Endothelial cell of umbilical vein (primary cell): Measurements from ENCODE around the gene PCLO. TPM values are rescaled to one million over a fixed set of nuclear protein-coding genes. Genes with fewer than 3 reads are reported as not detected.

Experiments used
- BruUV-seq: library from RNA; stranded (reverse); fragments of 400-500 nt; replicated peaks from 2 replicates; lab custom pipeline; 2021; lab: Mats Ljungman, UMichigan
- CTCF ChIA-PET: fragments of 300-600, 350-600 bp; sonication (Branson Sonifier 250); formaldehyde crosslinking; loops from one replicate; lab custom pipeline; 2021; ENCODE audit warnings: antibody characterized with exemption, inconsistent platforms; lab: Charles Lee
- POLR2A ChIA-PET: fragments of 300-600, 350-600 bp; sonication (Branson Sonifier 250); formaldehyde crosslinking; loops from one replicate; lab custom pipeline; 2021; ENCODE audit warnings: antibody characterized with exemption, inconsistent platforms; lab: Charles Lee
- DNase-seq: peaks from one replicate; pipeline ENCODE4 v3.0.0-alpha.2; 2011; ENCODE audit warnings: low read depth, low spot score
- FAIRE-seq: peaks from 2 replicates; lab custom pipeline; 2011; peaks lifted over from hg19 to GRCh38; lab: Jason Lieb, UNC
- H2AFZ ChIP-seq: 2 replicates; pipeline ENCODE4 v1.6.0; 2012; ENCODE audit warnings: low read depth, low read length, control low read depth, inconsistent platforms
- H3K27ac ChIP-seq: 2 replicates; pipeline ENCODE4 v1.5.1; 2011; ENCODE audit warnings: low read depth, mild to moderate bottlenecking, control low read depth, low read length, moderate library complexity; ENCODE audit not compliant: insufficient read depth
- H3K27me3 ChIP-seq, 2 experiments: 2 replicates each; pipeline versions ENCODE4 v1.6.0 to v1.6.1; 2011; ENCODE audit warnings: low read length in 2 of 2, mixed read lengths in 1 of 2; ENCODE audit not compliant: control insufficient read depth in 2 of 2, insufficient read depth in 2 of 2
- H3K36me3 ChIP-seq, 2 experiments: 2 replicates in 1 of 2; 3 replicates in 1 of 2; pipeline ENCODE4 v1.5.1; 2011; ENCODE audit warnings: low read length in 2 of 2, mild to moderate bottlenecking in 1 of 2, moderate library complexity in 1 of 2; ENCODE audit not compliant: control insufficient read depth in 2 of 2, insufficient read depth in 2 of 2; ENCODE audit errors: extremely low read depth in 1 of 2
- H3K4me1 ChIP-seq: 3 replicates; pipeline ENCODE4 v1.5.1; 2011; ENCODE audit warnings: mild to moderate bottlenecking, low read length; ENCODE audit not compliant: control insufficient read depth, insufficient read depth; ENCODE audit errors: extremely low read depth
- H3K4me2 ChIP-seq: 2 replicates; pipeline ENCODE4 v1.6.1; 2011; ENCODE audit warnings: low read length, control low read depth, mixed read lengths; ENCODE audit not compliant: insufficient read depth
- H3K4me3 ChIP-seq, 3 experiments: fragments of 200-600 bp in 1 of 3; sonication (generic), shearing (Covaris generic) in 1 of 3; replicated peaks in 1 of 3; 2 replicates each; pipeline ENCODE4 v1.5.1; 2011 to 2016; ENCODE audit warnings: control low read depth in 3 of 3, low read length in 3 of 3, mild to moderate bottlenecking in 2 of 3, inconsistent platforms in 1 of 3, low read depth in 1 of 3, moderate library complexity in 1 of 3; ENCODE audit not compliant: insufficient read depth in 1 of 3
- H3K79me2 ChIP-seq: 2 replicates; pipeline ENCODE4 v1.6.0; 2012; ENCODE audit warnings: low read length, inconsistent platforms; ENCODE audit not compliant: control insufficient read depth, insufficient read depth
- H3K9ac ChIP-seq: replicated peaks from 2 replicates; pipeline ENCODE3; 2011; ENCODE audit warnings: low read length, control low read depth; ENCODE audit not compliant: insufficient read depth; ENCODE audit errors: extremely low read depth
- H3K9me1 ChIP-seq: replicated peaks from 3 replicates; pipeline ENCODE4 v1.6.0; 2011; ENCODE audit warnings: mild to moderate bottlenecking, low read length; ENCODE audit not compliant: control insufficient read depth, insufficient read depth; ENCODE audit errors: extremely low read depth
- H3K9me3 ChIP-seq: replicated peaks from 2 replicates; pipeline ENCODE4 v1.5.1; 2012; ENCODE audit warnings: low read length, inconsistent platforms; ENCODE audit not compliant: control insufficient read depth, insufficient read depth
- H4K20me1 ChIP-seq: replicated peaks from 2 replicates; pipeline ENCODE3; 2011; ENCODE audit warnings: mild to moderate bottlenecking, low read length; ENCODE audit not compliant: control insufficient read depth, insufficient read depth; ENCODE audit errors: extremely low read depth
- CTCF ChIP-seq, 2 donors: IDR thresholded peaks; 1 replicate in 1 of 2; 2 replicates in 1 of 2; pipeline ENCODE4 v1.5.1; 2011; ENCODE audit warnings: low read length in 2 of 2, mild to moderate bottlenecking in 2 of 2, moderate library complexity in 2 of 2, control low read depth in 1 of 2, inconsistent platforms in 1 of 2, low read depth in 1 of 2; ENCODE audit not compliant: insufficient read depth in 1 of 2; ENCODE audit errors: extremely low read depth in 1 of 2
- EZH2 ChIP-seq: IDR thresholded peaks from 2 replicates; pipeline ENCODE4 v1.6.1; 2012; ENCODE audit warnings: borderline replicate concordance, low read depth, mild to moderate bottlenecking, moderate library complexity, low read length, inconsistent platforms; ENCODE audit not compliant: severe bottlenecking
- FOS ChIP-seq: IDR thresholded peaks from 2 replicates; pipeline ENCODE4 v1.6.1; 2011; ENCODE audit warnings: mild to moderate bottlenecking, low read length, moderate library complexity, borderline replicate concordance; ENCODE audit not compliant: insufficient read depth
- GATA2 ChIP-seq: IDR thresholded peaks from 2 replicates; pipeline ENCODE4 v1.7.0; 2011; ENCODE audit warnings: low read depth, mild to moderate bottlenecking, moderate library complexity, mixed read lengths, low read length; ENCODE audit not compliant: insufficient read length, insufficient read depth
- JUN ChIP-seq: IDR thresholded peaks from 2 replicates; pipeline ENCODE4 v1.6.1; 2011; ENCODE audit warnings: borderline replicate concordance, low read depth; ENCODE audit not compliant: insufficient read length, insufficient read depth
- MAX ChIP-seq: IDR thresholded peaks from 2 replicates; pipeline ENCODE4 v1.6.1; 2011; ENCODE audit not compliant: insufficient read depth, insufficient read length
- MYC ChIP-seq: IDR thresholded peaks from one replicate; pipeline ENCODE4 v1.6.1; 2011; ENCODE audit warnings: mild to moderate bottlenecking, low read depth, low read length
- POLR2A ChIP-seq: IDR thresholded peaks from 2 replicates; pipeline ENCODE4 v1.6.1; 2012; ENCODE audit warnings: low read depth, mild to moderate bottlenecking, control low read depth, low read length
- POLR2AphosphoS5 ChIP-seq: IDR thresholded peaks from 2 replicates; pipeline ENCODE4 v1.6.1; 2012; ENCODE audit warnings: low read depth, mild to moderate bottlenecking, control low read depth, low read length, moderate library complexity; ENCODE audit not compliant: insufficient read depth
- dilution Hi-C: fragments of 300-500 bp; cut with MboI; formaldehyde crosslinking; loops from one replicate; pipeline ENCODE4 v1.15.0; 2019; ENCODE audit warnings: low sequenced_read_pairs; ENCODE audit not compliant: extremely low pct_ligation_motif_present
- intact Hi-C: fragments of 100-400 bp; cut with micrococcal nuclease; formaldehyde crosslinking; loops from one replicate; pipeline ENCODE4 v1.10.0; 2022
- polyA plus RNA-seq, 4 experiments: library from polyadenylated mRNA; depleted of rRNA in 3 of 4; stranded (reverse) in 3 of 4; unstranded in 1 of 4; fragments of >200 nt; gene quantifications; 2 replicates each; pipeline versions ENCODE4 v1.2.1 to v1.2.3, GENCODE V29; 2011 to 2012; ENCODE audit warnings: missing spikeins in 1 of 4
- total RNA-seq: library from RNA; stranded (reverse); gene quantifications from 2 replicates; pipeline ENCODE4 v1.2.3, GENCODE V29; 2021

The PCLO gene
- total and polyA plus RNA-seq, 2 donors (not counting 3 experiments of a cell fraction or from before 2014, with no cell fraction given), result 0.04 to 0.75 TPM

GRCh38 chr7:83204715-83205114 is 42.0 kb upstream of the PCLO start:
- Histone ChIP-seq H2AFZ (no peak overlapping the region), H3K4me1 (no peaks in the 10 kb centered on the region), H3K36me3 (no peaks in the 10 kb centered on the region), H3K4me2 (no peak overlapping the region), H3K4me3 (no peak overlapping the region), H3K27me3 (peaks cover 0 to 3% of the 10 kb centered on the region in 2 experiments), H3K27ac (no peak overlapping the region), H3K79me2 (no peaks in the 10 kb centered on the region), H3K9me1 (no peaks in the 10 kb centered on the region), H3K9ac (no peak overlapping the region), H3K9me3 (no peaks in the 10 kb centered on the region), H4K20me1 (no peaks in the 10 kb centered on the region)
- POLR2A ChIA-PET, result no interaction called here
- CTCF ChIA-PET, result interaction anchor here (1.0 to 1.1 kb wide), 2 partner anchors 17 to 731 kb away, joined by 3 read pairs; no protein-coding TSS in a partner anchor
- BruUV-seq, result no TSS peak
- FAIRE-seq (no peak), DNase-seq (no peak)
- intact Hi-C loops (no loop called here), dilution Hi-C loops (no loop called here)
- TF ChIP-seq MAX, result no peak
- TF ChIP-seq CTCF (IDR thresholded peaks at IDR 0.05; ENCODE audit: extremely low read depth in 1 of 2, insufficient read depth in 1 of 2, low read depth in 1 of 2, low read length in 2 of 2), result no peak
- TF ChIP-seq JUN, result no peak

- no TSS peak for BruUV-seq
- Histone ChIP-seq H3K9me1 (no peaks in the 10 kb centered on the region), H3K27me3 (peaks cover 0 to 5% of the 10 kb centered on the region in 2 experiments), H3K9ac (no peak overlapping the region), H3K9me3 (no peaks in the 10 kb centered on the region), H4K20me1 (no peaks in the 10 kb centered on the region), H3K27ac (no peak overlapping the region), H3K36me3 (no peaks in the 10 kb centered on the region), H3K4me2 (no peak overlapping the region), H3K4me1 (no peaks in the 10 kb centered on the region), H3K79me2 (no peaks in the 10 kb centered on the region), H2AFZ (no peak overlapping the region), H3K4me3 (no peak overlapping the region)
- dilution Hi-C loops (no loop called here), intact Hi-C loops (no loop called here)
- CTCF ChIA-PET, result interaction anchor here (2.2 kb wide), 1 partner anchor 10 kb away, joined by 9 read pairs; no protein-coding TSS in a partner anchor
- no peak for FAIRE-seq
- TF ChIP-seq POLR2A, result no peak
- no peak for TF ChIP-seq POLR2AphosphoS5
- TF ChIP-seq CTCF (IDR thresholded peaks at IDR 0.05; ENCODE audit: extremely low read depth in 1 of 2, insufficient read depth in 1 of 2, low read depth in 1 of 2, low read length in 2 of 2), result no peak
- TF ChIP-seq MAX, result no peak
- no peak for TF ChIP-seq FOS
- no peak for TF ChIP-seq JUN
- no peak for TF ChIP-seq MYC
- TF ChIP-seq EZH2, result no peak
- TF ChIP-seq GATA2, result no peak
- DNase-seq, result no peak
- POLR2A ChIA-PET, result no interaction called here
Observed at GRCh38 chr7:83201355-83201754, 38.7 kb upstream of the PCLO start.
